Liver (tissue), 9 donors: Measurements from ENCODE around the gene FOXO6. TPM values are rescaled to one million over a fixed set of nuclear protein-coding genes. Genes with fewer than 3 reads are reported as not detected.

Experiments
- DNase-seq: peaks from one replicate; pipeline ENCODE4 v3.0.0-alpha.2; 2017; ENCODE audit warnings: low spot score
- H3K27ac ChIP-seq, 2 donors: one replicate each; pipeline ENCODE4 v1.7.0; 2013; ENCODE audit warnings: inconsistent platforms in 2 of 2, low read length in 2 of 2, control low read depth in 1 of 2, low read depth in 1 of 2, mild to moderate bottlenecking in 1 of 2
- H3K27me3 ChIP-seq, 4 donors: one replicate each; pipeline versions ENCODE4 v1.6.1 to v1.7.0; 2013; ENCODE audit warnings: low read length in 3 of 4, inconsistent platforms in 1 of 4, mild to moderate bottlenecking in 1 of 4, moderate library complexity in 1 of 4; ENCODE audit not compliant: control insufficient read depth in 4 of 4, insufficient read depth in 4 of 4
- H3K36me3 ChIP-seq, 4 donors: one replicate each; pipeline versions ENCODE4 v1.6.1 to v1.7.0; 2013; ENCODE audit warnings: low read length in 3 of 4, mild to moderate bottlenecking in 3 of 4, low read depth in 1 of 4, moderate library complexity in 1 of 4; ENCODE audit not compliant: control insufficient read depth in 4 of 4, insufficient read depth in 3 of 4
- H3K4me1 ChIP-seq, 4 donors: one replicate each; pipeline versions ENCODE4 v1.6.1 to v1.7.0; 2013; ENCODE audit warnings: low read length in 3 of 4, mild to moderate bottlenecking in 3 of 4, moderate library complexity in 1 of 4; ENCODE audit not compliant: control insufficient read depth in 4 of 4, insufficient read depth in 4 of 4
- H3K4me3 ChIP-seq, 3 donors: one replicate each; pipeline versions ENCODE4 v1.6.1 to v1.7.0; 2013; ENCODE audit warnings: low read length in 3 of 3, control low read depth in 1 of 3, low read depth in 1 of 3, mild to moderate bottlenecking in 1 of 3
- H3K9ac ChIP-seq, 2 donors: one replicate each; pipeline ENCODE4 v1.7.0; 2013; ENCODE audit warnings: low read length in 2 of 2, mild to moderate bottlenecking in 2 of 2, moderate library complexity in 2 of 2, control low read depth in 1 of 2, low read depth in 1 of 2
- H3K9me3 ChIP-seq, 4 donors: one replicate each; pipeline versions ENCODE4 v1.6.1 to v1.7.0; 2013; ENCODE audit warnings: low read length in 3 of 4; ENCODE audit not compliant: control insufficient read depth in 4 of 4
- EGR1 ChIP-seq, 2 donors: IDR thresholded peaks; 2 replicates each; pipeline ENCODE4 v1.6.1; 2016 to 2018; ENCODE audit warnings: antibody characterized with exemption in 2 of 2, low read depth in 2 of 2
- FOXA1 ChIP-seq: IDR thresholded peaks from 2 replicates; pipeline ENCODE4 v1.6.1; 2016; ENCODE audit warnings: antibody characterized with exemption
- FOXA2 ChIP-seq: IDR thresholded peaks from 2 replicates; pipeline ENCODE4 v1.6.1; 2016; ENCODE audit warnings: antibody characterized with exemption
- GABPA ChIP-seq, 2 donors: IDR thresholded peaks in 1 of 2; conservative IDR thresholded peaks in 1 of 2; 2 replicates each; pipeline ENCODE4 v1.6.1; 2016; ENCODE audit warnings: antibody characterized with exemption in 2 of 2, mild to moderate bottlenecking in 1 of 2, moderate library complexity in 1 of 2
- HNF4A ChIP-seq, 2 donors: conservative IDR thresholded peaks; 2 replicates each; pipeline ENCODE4 v1.6.1; 2016; ENCODE audit warnings: antibody characterized with exemption in 2 of 2, mild to moderate bottlenecking in 2 of 2
- HNF4G ChIP-seq: IDR thresholded peaks from 2 replicates; pipeline ENCODE4 v1.6.1; 2016; ENCODE audit warnings: antibody characterized with exemption
- JUND ChIP-seq, 2 donors: IDR thresholded peaks; 2 replicates each; pipeline ENCODE4 v1.6.1; 2016; ENCODE audit warnings: antibody characterized with exemption in 2 of 2
- NR2F2 ChIP-seq: IDR thresholded peaks from 2 replicates; pipeline ENCODE4 v1.6.1; 2016; ENCODE audit warnings: antibody characterized with exemption
- RAD21 ChIP-seq, 2 donors: IDR thresholded peaks; 2 replicates each; pipeline ENCODE4 v1.6.1; 2016; ENCODE audit warnings: antibody characterized with exemption in 2 of 2, mild to moderate bottlenecking in 2 of 2
- RXRA ChIP-seq, 2 donors: IDR thresholded peaks; 2 replicates each; pipeline ENCODE4 v1.6.1; 2017 to 2018; ENCODE audit warnings: antibody characterized with exemption in 2 of 2, mild to moderate bottlenecking in 1 of 2
- SP1 ChIP-seq: IDR thresholded peaks from 2 replicates; pipeline ENCODE4 v1.6.1; 2018; ENCODE audit warnings: antibody characterized with exemption, mild to moderate bottlenecking
- TAF1 ChIP-seq: conservative IDR thresholded peaks from 2 replicates; pipeline ENCODE4 v1.6.1; 2016; ENCODE audit warnings: antibody characterized with exemption, mild to moderate bottlenecking
- YY1 ChIP-seq: IDR thresholded peaks from 2 replicates; pipeline ENCODE4 v1.6.1; 2016; ENCODE audit warnings: antibody characterized with exemption, mild to moderate bottlenecking
- WGBS: extraction: QIAGEN DNeasy Blood & Tissue Kit; methylation state at CpG from one replicate; pipeline ENCODE4 v1.1.7; 2013; 5-methylcytosine and 5-hydroxymethylcytosine counted together
- polyA plus RNA-seq, 2 donors: library from polyadenylated mRNA; stranded (reverse) in 1 of 2; unstranded in 1 of 2; fragments of 200-250 nt in 1 of 2; fragments of >200 nt in 1 of 2; fragmentation: Nextera tagmentation in 1 of 2; extraction: Ambion mirVana in 1 of 2; gene quantifications; one replicate each; pipeline versions ENCODE4 v1.2.1 to v1.2.3, GENCODE V29; 2013 to 2015
- total RNA-seq, 2 donors: library from RNA; depleted of rRNA; stranded (reverse); fragments of >200 nt; gene quantifications; one replicate each; pipeline ENCODE4 v1.2.3, GENCODE V29; 2014
- TF ChIP-seq, protein P1 (sequence below): IDR thresholded peaks from 2 replicates; pipeline ENCODE4 v1.6.1; 2016; ENCODE audit warnings: antibody characterized with exemption
- TF ChIP-seq, protein P2 (sequence below): IDR thresholded peaks from 2 replicates; pipeline ENCODE4 v1.6.1; 2016; ENCODE audit warnings: antibody characterized with exemption
- TF ChIP-seq, protein P3 (sequence below): IDR thresholded peaks from 2 replicates; pipeline ENCODE4 v1.6.1; 2016; ENCODE audit warnings: antibody characterized with exemption
- TF ChIP-seq, protein P4 (sequence below): IDR thresholded peaks from 2 replicates; pipeline ENCODE4 v1.6.1; 2016; ENCODE audit warnings: antibody characterized with exemption, mild to moderate bottlenecking
- TF ChIP-seq, protein P5 (sequence below): fragments of 150-350 bp; IDR thresholded peaks from 2 replicates; pipeline ENCODE4 v1.5.1; 2017; ENCODE audit warnings: improper control_type of control experiment, low read depth, low read length; ENCODE audit not compliant: missing input control
- donor health status: healthy.
- donor health status: healthy.
- donor health status: healthy.
- donor health status: healthy.
- donor health status: healthy.

The FOXO6 gene
- total and polyA plus RNA-seq, 4 donors, result 0.02 to 0.09 (median 0.08) TPM; not detected in 1

DNA sequence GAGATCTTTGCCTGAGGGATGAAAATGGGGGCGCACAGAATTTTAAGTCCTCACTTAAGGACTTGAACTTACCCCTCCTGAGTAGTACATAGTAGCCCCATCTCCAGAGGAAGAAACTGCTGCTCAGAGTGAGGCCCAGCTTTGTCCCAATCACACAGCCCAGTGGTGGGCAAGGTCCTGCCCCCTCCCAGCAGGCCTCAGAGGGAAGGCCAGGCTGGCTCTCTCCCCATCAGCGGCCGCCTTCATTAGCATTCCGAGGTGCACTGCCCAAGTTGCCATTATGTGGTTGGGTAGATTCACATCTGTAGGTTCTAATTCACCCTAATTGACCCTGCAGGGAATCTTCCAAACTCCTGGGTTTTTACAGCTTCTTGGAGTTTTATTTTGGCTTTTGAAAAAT lies 59.1 kb downstream of the FOXO6 start:
- Histone ChIP-seq H3K4me1 (no peaks in the 10 kb centered on the region), H3K27me3 (no peaks in the 10 kb centered on the region), H3K4me3 (no peak overlapping the region), H3K9ac (no peak overlapping the region), H3K9me3 (no peaks in the 10 kb centered on the region), H3K27ac (no peak overlapping the region), H3K36me3 (no peaks in the 10 kb centered on the region)
- TF ChIP-seq YY1 (no peak), TAF1 (no peak), SP1 (no peak), HNF4A (conservative IDR thresholded peaks at IDR 0.05) (no peak), FOXA1 (no peak), HNF4G (no peak), FOXA2 (no peak), JUND (IDR thresholded peaks at IDR 0.05) (no peak), NR2F2 (no peak), EGR1 (IDR thresholded peaks at IDR 0.05; ENCODE audit: low read depth in 2 of 2) (no peak), RXRA (IDR thresholded peaks at IDR 0.05) (no peak), RAD21 (IDR thresholded peaks at IDR 0.05) (no peak)
- TF ChIP-seq, protein P1, sequence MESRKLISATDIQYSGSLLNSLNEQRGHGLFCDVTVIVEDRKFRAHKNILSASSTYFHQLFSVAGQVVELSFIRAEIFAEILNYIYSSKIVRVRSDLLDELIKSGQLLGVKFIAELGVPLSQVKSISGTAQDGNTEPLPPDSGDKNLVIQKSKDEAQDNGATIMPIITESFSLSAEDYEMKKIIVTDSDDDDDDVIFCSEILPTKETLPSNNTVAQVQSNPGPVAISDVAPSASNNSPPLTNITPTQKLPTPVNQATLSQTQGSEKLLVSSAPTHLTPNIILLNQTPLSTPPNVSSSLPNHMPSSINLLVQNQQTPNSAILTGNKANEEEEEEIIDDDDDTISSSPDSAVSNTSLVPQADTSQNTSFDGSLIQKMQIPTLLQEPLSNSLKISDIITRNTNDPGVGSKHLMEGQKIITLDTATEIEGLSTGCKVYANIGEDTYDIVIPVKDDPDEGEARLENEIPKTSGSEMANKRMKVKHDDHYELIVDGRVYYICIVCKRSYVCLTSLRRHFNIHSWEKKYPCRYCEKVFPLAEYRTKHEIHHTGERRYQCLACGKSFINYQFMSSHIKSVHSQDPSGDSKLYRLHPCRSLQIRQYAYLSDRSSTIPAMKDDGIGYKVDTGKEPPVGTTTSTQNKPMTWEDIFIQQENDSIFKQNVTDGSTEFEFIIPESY, result no peak
- TF ChIP-seq, protein P2, sequence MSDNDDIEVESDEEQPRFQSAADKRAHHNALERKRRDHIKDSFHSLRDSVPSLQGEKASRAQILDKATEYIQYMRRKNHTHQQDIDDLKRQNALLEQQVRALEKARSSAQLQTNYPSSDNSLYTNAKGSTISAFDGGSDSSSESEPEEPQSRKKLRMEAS, result no peak
- TF ChIP-seq, protein P3, sequence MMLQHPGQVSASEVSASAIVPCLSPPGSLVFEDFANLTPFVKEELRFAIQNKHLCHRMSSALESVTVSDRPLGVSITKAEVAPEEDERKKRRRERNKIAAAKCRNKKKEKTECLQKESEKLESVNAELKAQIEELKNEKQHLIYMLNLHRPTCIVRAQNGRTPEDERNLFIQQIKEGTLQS, result no peak
- TF ChIP-seq, protein P4, sequence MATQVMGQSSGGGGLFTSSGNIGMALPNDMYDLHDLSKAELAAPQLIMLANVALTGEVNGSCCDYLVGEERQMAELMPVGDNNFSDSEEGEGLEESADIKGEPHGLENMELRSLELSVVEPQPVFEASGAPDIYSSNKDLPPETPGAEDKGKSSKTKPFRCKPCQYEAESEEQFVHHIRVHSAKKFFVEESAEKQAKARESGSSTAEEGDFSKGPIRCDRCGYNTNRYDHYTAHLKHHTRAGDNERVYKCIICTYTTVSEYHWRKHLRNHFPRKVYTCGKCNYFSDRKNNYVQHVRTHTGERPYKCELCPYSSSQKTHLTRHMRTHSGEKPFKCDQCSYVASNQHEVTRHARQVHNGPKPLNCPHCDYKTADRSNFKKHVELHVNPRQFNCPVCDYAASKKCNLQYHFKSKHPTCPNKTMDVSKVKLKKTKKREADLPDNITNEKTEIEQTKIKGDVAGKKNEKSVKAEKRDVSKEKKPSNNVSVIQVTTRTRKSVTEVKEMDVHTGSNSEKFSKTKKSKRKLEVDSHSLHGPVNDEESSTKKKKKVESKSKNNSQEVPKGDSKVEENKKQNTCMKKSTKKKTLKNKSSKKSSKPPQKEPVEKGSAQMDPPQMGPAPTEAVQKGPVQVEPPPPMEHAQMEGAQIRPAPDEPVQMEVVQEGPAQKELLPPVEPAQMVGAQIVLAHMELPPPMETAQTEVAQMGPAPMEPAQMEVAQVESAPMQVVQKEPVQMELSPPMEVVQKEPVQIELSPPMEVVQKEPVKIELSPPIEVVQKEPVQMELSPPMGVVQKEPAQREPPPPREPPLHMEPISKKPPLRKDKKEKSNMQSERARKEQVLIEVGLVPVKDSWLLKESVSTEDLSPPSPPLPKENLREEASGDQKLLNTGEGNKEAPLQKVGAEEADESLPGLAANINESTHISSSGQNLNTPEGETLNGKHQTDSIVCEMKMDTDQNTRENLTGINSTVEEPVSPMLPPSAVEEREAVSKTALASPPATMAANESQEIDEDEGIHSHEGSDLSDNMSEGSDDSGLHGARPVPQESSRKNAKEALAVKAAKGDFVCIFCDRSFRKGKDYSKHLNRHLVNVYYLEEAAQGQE, result no peak
- TF ChIP-seq, protein P5, sequence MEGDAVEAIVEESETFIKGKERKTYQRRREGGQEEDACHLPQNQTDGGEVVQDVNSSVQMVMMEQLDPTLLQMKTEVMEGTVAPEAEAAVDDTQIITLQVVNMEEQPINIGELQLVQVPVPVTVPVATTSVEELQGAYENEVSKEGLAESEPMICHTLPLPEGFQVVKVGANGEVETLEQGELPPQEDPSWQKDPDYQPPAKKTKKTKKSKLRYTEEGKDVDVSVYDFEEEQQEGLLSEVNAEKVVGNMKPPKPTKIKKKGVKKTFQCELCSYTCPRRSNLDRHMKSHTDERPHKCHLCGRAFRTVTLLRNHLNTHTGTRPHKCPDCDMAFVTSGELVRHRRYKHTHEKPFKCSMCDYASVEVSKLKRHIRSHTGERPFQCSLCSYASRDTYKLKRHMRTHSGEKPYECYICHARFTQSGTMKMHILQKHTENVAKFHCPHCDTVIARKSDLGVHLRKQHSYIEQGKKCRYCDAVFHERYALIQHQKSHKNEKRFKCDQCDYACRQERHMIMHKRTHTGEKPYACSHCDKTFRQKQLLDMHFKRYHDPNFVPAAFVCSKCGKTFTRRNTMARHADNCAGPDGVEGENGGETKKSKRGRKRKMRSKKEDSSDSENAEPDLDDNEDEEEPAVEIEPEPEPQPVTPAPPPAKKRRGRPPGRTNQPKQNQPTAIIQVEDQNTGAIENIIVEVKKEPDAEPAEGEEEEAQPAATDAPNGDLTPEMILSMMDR, result no peak
- WGBS, result 95% methylated on average over 4 of the region's 4 CpGs
- DNase-seq, result no peak

DNA sequence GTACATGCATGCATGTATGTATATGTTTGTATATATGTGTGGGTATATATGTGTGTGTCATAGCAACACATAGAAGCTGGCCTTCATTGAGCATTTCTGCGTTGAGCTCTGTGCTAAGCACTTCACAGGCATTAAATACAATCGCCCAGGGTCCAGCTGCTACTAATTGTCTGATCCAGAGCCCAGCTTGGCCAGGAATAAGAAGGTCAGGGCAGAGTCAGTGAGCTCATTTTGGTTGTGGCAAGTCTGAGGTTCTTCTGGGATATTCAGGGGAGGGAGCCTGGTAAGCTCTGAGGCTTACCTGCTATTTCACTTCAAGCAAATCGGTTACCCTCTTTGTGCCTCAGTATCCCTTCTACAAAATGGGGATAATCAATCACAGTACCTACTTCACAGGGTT lies 59.6 kb downstream of the FOXO6 start:
- Histone ChIP-seq H3K9ac (no peak overlapping the region), H3K9me3 (no peaks in the 10 kb centered on the region), H3K4me3 (no peak overlapping the region), H3K27me3 (no peaks in the 10 kb centered on the region), H3K4me1 (no peaks in the 10 kb centered on the region), H3K27ac (no peak overlapping the region), H3K36me3 (no peaks in the 10 kb centered on the region)
- 91% methylated on average over 3 of the region's 3 CpGs for WGBS
- TF ChIP-seq, protein P3, result no peak
- TF ChIP-seq YY1 (no peak), RAD21 (IDR thresholded peaks at IDR 0.05) (no peak), EGR1 (IDR thresholded peaks at IDR 0.05; ENCODE audit: low read depth in 2 of 2) (no peak), FOXA2 (no peak), JUND (IDR thresholded peaks at IDR 0.05) (no peak), HNF4A (conservative IDR thresholded peaks at IDR 0.05) (no peak), RXRA (IDR thresholded peaks at IDR 0.05) (no peak), SP1 (no peak), NR2F2 (no peak), TAF1 (no peak), GABPA (IDR thresholded peaks at IDR 0.05 in 1 of 2, conservative IDR thresholded peaks at IDR 0.05 in 1 of 2) (no peak), HNF4G (no peak)
- TF ChIP-seq, protein P5, result no peak
- TF ChIP-seq, protein P1, result no peak
- TF ChIP-seq, protein P2, result no peak
- DNase-seq, result no peak
